COLO829 (cell line): Measurements from ENCODE around the gene ASXL1.

Experiments used
- DNase-seq: peaks from one replicate; pipeline ENCODE4 v3.0.0; 2012; ENCODE audit warnings: low spot score

Gene ASXL1

GRCh38 chr20:32466739-32467505 lies 108.8 kb downstream of the ASXL1 start:
- DNase-seq, result no peak

- no peak for DNase-seq
Measured at GRCh38 chr20:32467506-32468312, 109.6 kb downstream of the ASXL1 start.

GRCh38 chr20:32468313-32468640 lies 110.1 kb downstream of the ASXL1 start:
- DNase-seq, result no peak

GRCh38 chr20:32468860-32469259 lies 110.7 kb downstream of the ASXL1 start:
- DNase-seq, result no peak

GRCh38 chr20:32470025-32470861 lies 112.1 kb downstream of the ASXL1 start:
- peak; percentile 63 for DNase-seq

- no peak for DNase-seq
Measured at GRCh38 chr20:32470940-32471339, 112.8 kb downstream of the ASXL1 start.

- DNase-seq, result no peak
Measured at GRCh38 chr20:32472581-32473207, 114.6 kb downstream of the ASXL1 start.

- no peak for DNase-seq
Measured at GRCh38 chr20:32473231-32474008, 115.3 kb downstream of the ASXL1 start.

- no peak for DNase-seq
Measured at GRCh38 chr20:32474009-32474716, 116.0 kb downstream of the ASXL1 start.

- DNase-seq, result peak; percentile 37
Measured at GRCh38 chr20:32474717-32474966, 116.5 kb downstream of the ASXL1 start.

- peak; percentile 97 for DNase-seq
Measured at GRCh38 chr20:32474967-32475811, 117.1 kb downstream of the ASXL1 start.

- no peak for DNase-seq
Measured at GRCh38 chr20:32476684-32477593, 118.8 kb downstream of the ASXL1 start.

GRCh38 chr20:32477594-32478512 lies 119.7 kb downstream of the ASXL1 start:
- DNase-seq, result no peak

- no peak for DNase-seq
Measured at GRCh38 chr20:32478576-32478975, 120.4 kb downstream of the ASXL1 start.

- no peak for DNase-seq
Measured at GRCh38 chr20:32479012-32479411, 120.9 kb downstream of the ASXL1 start.

GRCh38 chr20:32479697-32480171 lies 121.6 kb downstream of the ASXL1 start:
- DNase-seq, result no peak

- no peak for DNase-seq
Measured at GRCh38 chr20:32480371-32481241, 122.5 kb downstream of the ASXL1 start.
